HG02623 (cell line): ENCODE results near the gene ADCY5.

Experiments
- ATAC-seq: cut with Tn5 transposase; IDR thresholded peaks from one replicate; pipeline ENCODE4 v1.9.1; 2021; ENCODE audit warnings: moderate library complexity; ENCODE audit not compliant: unreplicated experiment

Gene ADCY5

GRCh38 chr3:123292321-123293310 is 156.3 kb downstream of the ADCY5 start:
- no peak for ATAC-seq

- no peak for ATAC-seq
These were observed 157.5 kb downstream of the ADCY5 start for GRCh38 chr3:123291404-123291803.

- no peak for ATAC-seq
These were observed 157.9 kb downstream of the ADCY5 start for GRCh38 chr3:123290962-123291361.

GRCh38 chr3:123290107-123290930 is 158.6 kb downstream of the ADCY5 start:
- ATAC-seq = no peak

- ATAC-seq = no peak
These were observed 159.3 kb downstream of the ADCY5 start for GRCh38 chr3:123289391-123290106.

- ATAC-seq = no peak
These were observed 161.0 kb downstream of the ADCY5 start for GRCh38 chr3:123287962-123288302.

GRCh38 chr3:123287051-123287961 is 161.6 kb downstream of the ADCY5 start:
- no peak for ATAC-seq

GRCh38 chr3:123286308-123287023 is 162.4 kb downstream of the ADCY5 start:
- ATAC-seq = peak; percentile 47

GRCh38 chr3:123285931-123286307 is 163.0 kb downstream of the ADCY5 start:
- ATAC-seq = no peak

- no peak for ATAC-seq
These were observed 163.4 kb downstream of the ADCY5 start for GRCh38 chr3:123285479-123285878.

GRCh38 chr3:123285066-123285465 is 163.8 kb downstream of the ADCY5 start:
- no peak for ATAC-seq

GRCh38 chr3:123284399-123285010 is 164.4 kb downstream of the ADCY5 start:
- no peak for ATAC-seq

- ATAC-seq = no peak
These were observed 165.1 kb downstream of the ADCY5 start for GRCh38 chr3:123283657-123284398.

GRCh38 chr3:123283074-123283473 is 165.8 kb downstream of the ADCY5 start:
- no peak for ATAC-seq

- ATAC-seq = no peak
These were observed 166.4 kb downstream of the ADCY5 start for GRCh38 chr3:123282461-123282860.

- ATAC-seq = no peak
These were observed 167.0 kb downstream of the ADCY5 start for GRCh38 chr3:123281929-123282328.

GRCh38 chr3:123281406-123281805 is 167.5 kb downstream of the ADCY5 start:
- no peak for ATAC-seq

- ATAC-seq = no peak
These were observed 169.8 kb downstream of the ADCY5 start for GRCh38 chr3:123279121-123279520.
